Progenitor cell of endocrine pancreas (in vitro differentiated cells): ENCODE results near the gene LGALS3BP. TPM values are rescaled to one million over a fixed set of nuclear protein-coding genes. Genes with fewer than 3 reads are reported as not detected.

Source experiments
- DNase-seq: peaks from one replicate; pipeline ENCODE4 v3.0.0; 2021; ENCODE audit warnings: low spot score; ENCODE audit not compliant: unreplicated experiment
- H3K27ac Mint-ChIP-seq: 2 replicates; pipeline ENCODE4 v1.8.0; 2021; ENCODE audit warnings: mild to moderate bottlenecking, moderate library complexity, mixed read lengths
- H3K27me3 Mint-ChIP-seq: 2 replicates; pipeline ENCODE4 v1.8.0; 2021; ENCODE audit warnings: mixed read lengths
- H3K36me3 Mint-ChIP-seq: 2 replicates; pipeline ENCODE4 v1.8.0; 2022; ENCODE audit warnings: mixed read lengths; ENCODE audit not compliant: insufficient read depth
- H3K4me1 Mint-ChIP-seq: 2 replicates; pipeline ENCODE4 v1.8.0; 2021; ENCODE audit warnings: low read depth, mixed read lengths
- H3K4me3 Mint-ChIP-seq: 2 replicates; pipeline ENCODE4 v1.8.0; 2021; ENCODE audit warnings: low read depth, mild to moderate bottlenecking, moderate library complexity, mixed read lengths
- H3K9me3 Mint-ChIP-seq: 2 replicates; pipeline ENCODE4 v1.8.0; 2021; ENCODE audit warnings: low read depth, mixed read lengths
- CTCF ChIP-seq: fragments of 200-600 bp; sonication (generic); IDR thresholded peaks from one replicate; pipeline ENCODE4 v1.5.0; 2021; ENCODE audit warnings: antibody characterized with exemption, mild to moderate bottlenecking; ENCODE audit not compliant: unreplicated experiment
- total RNA-seq: library from RNA; stranded (reverse); gene quantifications from 2 replicates; pipeline ENCODE4 v1.2.1, GENCODE V29; 2021

LGALS3BP gene
- total RNA-seq, 1 donor from 2014 or later, result 72.5 TPM

DNA sequence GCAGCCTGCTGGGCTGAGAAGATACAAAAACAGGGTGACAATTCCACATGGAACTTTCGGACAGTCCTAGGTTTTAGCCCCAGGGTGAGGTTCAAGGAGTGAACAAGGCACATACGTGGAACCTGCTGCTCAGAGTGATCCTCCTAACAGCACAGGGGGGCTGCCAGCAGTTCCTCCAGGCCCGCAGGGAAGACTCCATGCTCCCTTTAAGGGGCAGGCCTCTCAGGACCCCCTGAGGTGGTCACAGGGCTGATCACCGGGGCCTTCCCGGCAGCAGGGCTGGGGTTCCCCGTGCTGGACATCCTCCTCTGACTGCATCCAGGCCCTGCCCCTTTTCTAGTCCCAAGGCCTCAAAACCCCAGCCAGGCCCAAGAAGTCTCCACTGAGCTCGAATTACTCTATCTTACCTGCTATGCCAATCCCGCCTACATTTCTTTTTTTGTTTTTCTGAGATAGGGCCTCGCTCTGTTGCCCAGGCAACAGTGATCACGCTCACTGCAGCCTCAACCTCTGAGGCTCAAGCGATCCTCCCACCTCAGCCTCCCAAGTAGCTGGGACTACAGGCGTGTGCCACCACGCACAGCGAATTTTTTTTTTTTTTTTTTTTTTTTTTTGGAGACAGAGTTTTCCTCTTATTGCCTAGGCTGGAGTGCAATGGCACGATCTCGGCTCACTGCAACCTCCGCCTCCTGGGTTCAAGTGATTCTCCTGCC is 19.5 kb upstream of the LGALS3BP start:
- Mint-ChIP-seq H3K27ac (no peak overlapping the region), H3K4me1 (peaks cover 6% of the 10 kb centered on the region), H3K27me3 (no peaks in the 10 kb centered on the region), H3K4me3 (no peak overlapping the region), H3K9me3 (no peaks in the 10 kb centered on the region), H3K36me3 (peaks cover 10% of the 10 kb centered on the region)
- TF ChIP-seq CTCF, result no peak
- DNase-seq, result no peak

DNA sequence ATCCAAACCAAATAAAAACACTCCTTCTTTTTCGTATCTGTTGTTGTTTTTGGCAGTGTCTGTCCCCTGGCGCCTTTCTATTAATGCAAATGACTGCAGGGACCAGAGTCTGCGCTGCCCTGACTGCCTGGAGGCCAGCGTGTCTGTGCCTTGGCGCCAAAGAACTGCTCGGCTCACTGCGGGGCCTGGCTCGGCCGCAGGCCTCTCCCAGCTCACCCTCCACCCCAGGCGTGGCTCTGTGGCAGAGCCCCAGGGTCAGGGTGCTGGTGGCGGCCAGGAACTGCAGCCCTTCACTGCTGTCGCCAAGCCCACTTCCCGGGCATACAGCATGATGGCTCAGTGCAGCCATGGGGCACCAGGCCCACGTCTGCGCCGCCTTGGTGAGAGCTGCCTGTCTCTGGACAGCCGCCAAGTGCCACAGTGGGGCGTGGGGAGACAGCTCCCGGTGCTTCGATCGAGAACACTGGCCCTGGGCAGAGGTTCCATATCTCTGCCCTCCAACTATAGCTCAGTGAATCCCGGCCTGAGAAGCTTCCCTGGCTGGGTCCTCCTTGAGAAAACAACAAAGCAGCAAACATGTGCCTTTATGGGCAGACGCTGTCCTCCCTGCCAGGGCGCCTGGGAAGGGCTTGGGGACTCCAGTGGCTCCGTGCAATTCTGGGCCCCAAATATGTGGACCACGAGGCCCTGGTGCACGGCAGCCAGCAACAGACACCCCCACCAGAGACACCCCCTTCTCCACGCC is 18.8 kb upstream of the LGALS3BP start:
- Mint-ChIP-seq H3K36me3 (peaks cover 14% of the 10 kb centered on the region), H3K9me3 (no peaks in the 10 kb centered on the region), H3K27ac (no peak overlapping the region), H3K4me1 (peaks cover 6% of the 10 kb centered on the region), H3K4me3 (no peak overlapping the region), H3K27me3 (no peaks in the 10 kb centered on the region)
- TF ChIP-seq CTCF, result no peak
- DNase-seq, result no peak

- Mint-ChIP-seq H3K27me3 (no peaks in the 10 kb centered on the region), H3K4me3 (no peak overlapping the region), H3K36me3 (peaks cover 18% of the 10 kb centered on the region), H3K27ac (no peak overlapping the region), H3K4me1 (peaks cover 6% of the 10 kb centered on the region), H3K9me3 (no peaks in the 10 kb centered on the region)
- no peak for DNase-seq
- no peak for TF ChIP-seq CTCF
Measured at GRCh38 chr17:78997881-78998280, 18.2 kb upstream of the LGALS3BP start.

DNA sequence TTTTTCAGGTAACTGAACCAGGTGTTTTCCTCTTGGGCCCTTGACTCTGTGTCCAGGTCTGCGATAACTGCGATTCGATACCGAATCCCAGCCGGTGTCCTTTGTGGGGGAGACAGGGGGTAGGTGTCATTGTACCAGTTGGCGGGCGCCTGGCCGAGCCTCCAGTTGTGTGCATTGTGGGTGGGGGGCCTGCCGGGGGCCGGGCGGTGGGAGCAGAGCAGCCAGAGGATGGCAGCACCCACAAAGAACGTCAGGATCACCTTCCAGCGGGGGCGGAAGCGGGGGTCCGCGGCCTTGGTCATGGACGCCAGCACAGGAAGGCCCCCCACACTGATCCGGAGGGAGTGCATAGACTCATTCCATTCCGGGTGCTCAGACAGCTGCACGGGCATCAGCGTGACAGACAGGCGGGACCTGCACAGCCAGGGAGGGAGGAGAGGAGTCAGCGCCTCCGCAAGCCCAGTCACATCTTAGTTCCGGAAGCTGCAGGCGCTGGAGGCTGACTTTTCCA is 17.6 kb upstream of the LGALS3BP start:
- no peaks in the 10 kb centered on the region for H3K9me3 Mint-ChIP-seq
- H3K27me3 Mint-ChIP-seq, result no peaks in the 10 kb centered on the region
- no peak overlapping the region for H3K4me3 Mint-ChIP-seq
- peaks cover 6% of the 10 kb centered on the region for H3K4me1 Mint-ChIP-seq
- H3K36me3 Mint-ChIP-seq, result peaks cover 18% of the 10 kb centered on the region
- H3K27ac Mint-ChIP-seq, result no peak overlapping the region
- no peak for TF ChIP-seq CTCF
- no peak for DNase-seq

- no peak overlapping the region for H3K4me3 Mint-ChIP-seq
- no peaks in the 10 kb centered on the region for H3K9me3 Mint-ChIP-seq
- H3K27me3 Mint-ChIP-seq, result no peaks in the 10 kb centered on the region
- H3K4me1 Mint-ChIP-seq, result peaks cover 6% of the 10 kb centered on the region
- peaks cover 18% of the 10 kb centered on the region for H3K36me3 Mint-ChIP-seq
- no peak for TF ChIP-seq CTCF
- H3K27ac Mint-ChIP-seq, result no peak overlapping the region
- DNase-seq, result no peak
Measured at GRCh38 chr17:78996781-78997201, 17.1 kb upstream of the LGALS3BP start.
